IMR-90 (cell line): ENCODE results near the gene CIAO2A. TPM values are rescaled to one million over a fixed set of nuclear protein-coding genes. Genes with fewer than 3 reads are reported as not detected.
A peak's percentile ranks its signal among the peaks of the same experiment; 100 is the strongest.

Experiments
- ATAC-seq: fragments of 200-7000 bp; cut with Tn5 transposase; 2 replicates; pipeline ENCODE4 v1.9.1; 2020; ENCODE audit warnings: low read depth, mild to moderate bottlenecking, moderate library complexity
- BruUV-seq: library from RNA; stranded (reverse); fragments of 400-500 nt; replicated peaks from 2 replicates; lab custom pipeline; 2021; lab: Mats Ljungman, UMichigan
- CTCF ChIA-PET: fragments of 300-600 bp; formaldehyde crosslinking; extraction: SDS; loops from one replicate; lab custom pipeline; 2021; ENCODE audit warnings: antibody characterized with exemption; lab: Yijun Ruan, JAX
- POLR2A ChIA-PET: fragments of 300-600 bp; sonication (Branson Sonifier 250); formaldehyde crosslinking; loops from one replicate; lab custom pipeline; 2022; ENCODE audit warnings: antibody characterized with exemption; ENCODE audit not compliant: unreplicated experiment; lab: Charles Lee
- DNase-seq: peaks from one replicate; pipeline ENCODE4 v3.0.0; 2013
- H2AFZ ChIP-seq: replicated peaks from 2 replicates; pipeline ENCODE3; 2013; ENCODE audit warnings: low read length, mild to moderate bottlenecking; ENCODE audit not compliant: poor library complexity
- H2AK5ac ChIP-seq: 2 replicates; pipeline ENCODE4 v1.6.1; 2013; ENCODE audit warnings: low read depth, low read length, inconsistent platforms
- H2AK9ac ChIP-seq: replicated peaks from 2 replicates; pipeline ENCODE3; 2013; ENCODE audit warnings: mild to moderate bottlenecking, low read depth, low read length, moderate library complexity; ENCODE audit not compliant: poor library complexity
- H2BK120ac ChIP-seq: 2 replicates; pipeline ENCODE4 v1.6.1; 2013; ENCODE audit warnings: low read depth, low read length, inconsistent platforms
- H2BK15ac ChIP-seq: 3 replicates; pipeline ENCODE4 v1.6.1; 2013; ENCODE audit warnings: low read depth, low read length, inconsistent platforms
- H2BK20ac ChIP-seq: 2 replicates; pipeline ENCODE4 v1.6.1; 2013; ENCODE audit warnings: low read depth, mild to moderate bottlenecking, inconsistent platforms, low read length, moderate library complexity
- H2BK5ac ChIP-seq: 2 replicates; pipeline ENCODE4 v1.6.1; 2013; ENCODE audit warnings: mild to moderate bottlenecking, low read depth, low read length, inconsistent platforms; ENCODE audit not compliant: poor library complexity, severe bottlenecking
- H3K14ac ChIP-seq: replicated peaks from 2 replicates; pipeline ENCODE4 v1.6.1; 2013; ENCODE audit warnings: low read depth, low read length, inconsistent platforms
- H3K18ac ChIP-seq: 2 replicates; pipeline ENCODE4 v1.6.1; 2013; ENCODE audit warnings: low read depth, low read length, control low read depth
- H3K23ac ChIP-seq: 2 replicates; pipeline ENCODE4 v1.6.1; 2013; ENCODE audit warnings: low read depth, low read length, inconsistent platforms
- H3K27ac ChIP-seq: 2 replicates; pipeline ENCODE4 v1.5.1; 2013; ENCODE audit warnings: mild to moderate bottlenecking, control low read depth, low read length; ENCODE audit not compliant: insufficient read depth
- H3K27me3 ChIP-seq: 2 replicates; pipeline ENCODE4 v1.6.1; 2013; ENCODE audit warnings: low read length; ENCODE audit not compliant: control insufficient read depth, insufficient read depth
- H3K36me3 ChIP-seq: 2 replicates; pipeline ENCODE4 v1.6.1; 2013; ENCODE audit warnings: low read length, mixed read lengths; ENCODE audit not compliant: control insufficient read depth, insufficient read depth
- H3K4ac ChIP-seq: 2 replicates; pipeline ENCODE4 v1.6.1; 2013; ENCODE audit warnings: low read depth, low read length, inconsistent platforms
- H3K4me1 ChIP-seq: 2 replicates; pipeline ENCODE4 v1.6.1; 2013; ENCODE audit warnings: low read length, mixed read lengths; ENCODE audit not compliant: control insufficient read depth, insufficient read depth
- H3K4me2 ChIP-seq: 2 replicates; pipeline ENCODE4 v1.6.1; 2013; ENCODE audit warnings: low read depth, mild to moderate bottlenecking, control low read depth, low read length, moderate library complexity
- H3K4me3 ChIP-seq: 2 replicates; pipeline ENCODE4 v1.5.1; 2013; ENCODE audit warnings: low read depth, mild to moderate bottlenecking, control low read depth, low read length, moderate library complexity; ENCODE audit not compliant: insufficient read depth
- H3K56ac ChIP-seq: 2 replicates; pipeline ENCODE4 v1.6.1; 2013; ENCODE audit warnings: low read length, inconsistent platforms; ENCODE audit not compliant: insufficient read depth; ENCODE audit errors: extremely low read depth
- H3K79me1 ChIP-seq, 2 experiments: 2 replicates each; pipeline ENCODE4 v1.6.1; 2013; ENCODE audit warnings: low read length in 2 of 2, inconsistent platforms in 1 of 2, low read depth in 1 of 2
- H3K9ac ChIP-seq: 2 replicates; pipeline ENCODE4 v1.6.1; 2013; ENCODE audit warnings: low read depth, low read length, control low read depth
- H3K9me1 ChIP-seq: 2 replicates; pipeline ENCODE4 v1.6.1; 2013; ENCODE audit warnings: low read length, inconsistent platforms; ENCODE audit not compliant: insufficient read depth
- H3K9me3 ChIP-seq: 2 replicates; pipeline ENCODE4 v1.6.1; 2013; ENCODE audit warnings: low read length; ENCODE audit not compliant: control insufficient read depth, insufficient read depth
- H4K20me1 ChIP-seq: 2 replicates; pipeline ENCODE4 v1.6.1; 2013; ENCODE audit warnings: low read length, inconsistent platforms; ENCODE audit not compliant: insufficient read depth
- H4K5ac ChIP-seq: 2 replicates; pipeline ENCODE4 v1.6.1; 2013; ENCODE audit warnings: mild to moderate bottlenecking, low read depth, low read length, control low read depth
- H4K8ac ChIP-seq, 2 experiments: 2 replicates each; pipeline ENCODE4 v1.6.1; 2013; ENCODE audit warnings: low read depth in 2 of 2, low read length in 2 of 2, control low read depth in 1 of 2, inconsistent platforms in 1 of 2
- H4K91ac ChIP-seq: 2 replicates; pipeline ENCODE4 v1.6.1; 2013; ENCODE audit warnings: low read depth, low read length, inconsistent platforms; ENCODE audit not compliant: insufficient read depth
- CEBPB ChIP-seq: IDR thresholded peaks from 2 replicates; pipeline ENCODE4 v1.6.1; 2012; ENCODE audit warnings: low read depth, low read length, improper control_type of control experiment
- CTCF ChIP-seq: conservative IDR thresholded peaks from 2 replicates; pipeline ENCODE4 v1.5.1; 2012; ENCODE audit warnings: mild to moderate bottlenecking, low read depth, low read length, improper control_type of control experiment
- MAZ ChIP-seq: IDR thresholded peaks from 2 replicates; pipeline ENCODE4 v1.6.1; 2012; ENCODE audit warnings: low read depth, mild to moderate bottlenecking, low read length, improper control_type of control experiment, moderate library complexity, borderline replicate concordance
- RAD21 ChIP-seq: IDR thresholded peaks from 2 replicates; pipeline ENCODE4 v1.6.1; 2012; ENCODE audit warnings: low read length, improper control_type of control experiment
- SMC3 ChIP-seq: fragments of 150-350 bp; IDR thresholded peaks from 2 replicates; pipeline ENCODE4 v1.6.1; 2016; ENCODE audit warnings: low read depth, mild to moderate bottlenecking, antibody characterized with exemption, low read length, moderate library complexity
- WGBS, 2 experiments: methylation state at CpG; one replicate each; pipeline versions ENCODE4 v1.1.5 to v1.1.7; 2013; ENCODE audit warnings: missing lambda C conversion rate in 2 of 2; ENCODE audit not compliant: insufficient read length in 1 of 2; ENCODE audit errors: extremely low coverage in 2 of 2; 5-methylcytosine and 5-hydroxymethylcytosine counted together
- dilution Hi-C: fragments of 300-500 bp; cut with HindIII; formaldehyde crosslinking; loops from one replicate; pipeline ENCODE4 v1.14.3; 2018; ENCODE audit warnings: low sequenced_read_pairs; ENCODE audit not compliant: unreplicated experiment
- in situ Hi-C: fragments of 300-500 bp; cut with MboI; formaldehyde crosslinking; loops from 3 replicates; pipeline ENCODE4 v1.14.3; 2019; ENCODE audit warnings: low sequenced_read_pairs, inconsistent platforms, mixed read lengths
- intact Hi-C: fragments of 100-400 bp; cut with micrococcal nuclease; formaldehyde crosslinking; loops from 2 replicates; pipeline ENCODE4 v1.10.0; 2022
- polyA plus RNA-seq, 3 experiments: library from polyadenylated mRNA; depleted of rRNA; stranded (reverse); fragments of >200 nt; gene quantifications; 2 replicates each; pipeline ENCODE4 v1.2.3, GENCODE V29; 2012; ENCODE audit warnings: low replicate concordance in 1 of 3
- total RNA-seq: library from RNA; depleted of rRNA; stranded (reverse); fragments of >200 nt; gene quantifications from 2 replicates; pipeline ENCODE4 v1.2.3, GENCODE V29; 2012

The CIAO2A gene
- total and polyA plus RNA-seq, 2 of the 4 experiments (the other 2 are of a cell fraction): 36.7 to 38.3 TPM

GRCh38 chr15:64046421-64047153 lies 47.1 kb downstream of the CIAO2A start, which contains the start of gene DAPK2:
Gene DAPK2, minus strand, starts transcription at chr15:64046485. Its CDS starts 6,224 bp downstream, at chr15:64040261.
- peak within 1 kb of the TSS; percentile 48; the same call in 1 of the 3 replicates for H2BK15ac ChIP-seq
- peak within 1 kb of the TSS; percentile 77 for H3K4me2 ChIP-seq
- peak within 1 kb of the TSS; percentile 52; the same call in 1 of the 2 replicates for H2BK120ac ChIP-seq
- BruUV-seq: no TSS peak
- H3K56ac ChIP-seq: 0 out of 2 replicates have a peak within 1 kb of the TSS, but pooled peaks have one; percentile 30
- peak within 1 kb of the TSS; percentile 54 for H3K9ac ChIP-seq
- peaks cover 1% of the 10 kb centered on the region; the same call in 1 of the 2 replicates for H3K4me1 ChIP-seq
- no peak within 1 kb of the TSS for H3K18ac ChIP-seq
- no peak within 1 kb of the TSS for H2BK20ac ChIP-seq
- POLR2A ChIA-PET: no interaction called here
- TF ChIP-seq SMC3 (peak; percentile 75), CTCF (peak; percentile 78), MAZ (no peak), CEBPB (no peak), RAD21 (peak; percentile 68)
- intact Hi-C loops (loop anchor here (1.0 to 5.0 kb wide), 3 partner anchors 155 to 294 kb away; partner anchors contain the start of gene HERC1), in situ Hi-C loops (loop anchor here (25.0 kb wide), 1 partner anchor 184 kb away; no protein-coding TSS in a partner anchor), dilution Hi-C loops (no loop called here)
- H3K27me3 ChIP-seq: peaks cover 40% of the 10 kb centered on the region
- no peak within 1 kb of the TSS for H3K27ac ChIP-seq
- no peaks in the 10 kb centered on the region for H3K36me3 ChIP-seq
- ATAC-seq: peak; percentile 99
- peak within 1 kb of the TSS; percentile 44 for H3K4me3 ChIP-seq
- H3K9me3 ChIP-seq: no peaks in the 10 kb centered on the region
- peak within 1 kb of the TSS; percentile 90 for H2AFZ ChIP-seq
- H2AK5ac ChIP-seq: peak within 1 kb of the TSS; percentile 12; the same call in 1 of the 2 replicates
- H4K5ac ChIP-seq: no peak within 1 kb of the TSS; the same call in 1 of the 2 replicates
- CTCF ChIA-PET: interaction anchor here (0.6 to 1.7 kb wide), 15 partner anchors 8 to 305 kb away, joined by 3 to 12 read pairs (median 3); no protein-coding TSS in a partner anchor
- H3K79me1 ChIP-seq: no peaks in the 10 kb centered on the region
- H4K8ac ChIP-seq: peak within 1 kb of the TSS in 1 of 2 experiments; percentile 35; a peak in 1 of 4 replicates
- no peak within 1 kb of the TSS for H4K91ac ChIP-seq
- peak; percentile 34 for DNase-seq
- no peaks in the 10 kb centered on the region; the same call in 1 of the 2 replicates for H4K20me1 ChIP-seq
- peak within 1 kb of the TSS; percentile 82 for H3K23ac ChIP-seq
- no peak within 1 kb of the TSS for H2BK5ac ChIP-seq
- peak within 1 kb of the TSS; percentile 81 for H2AK9ac ChIP-seq
- 1% methylated on average over 20 of the region's 50 CpGs; no CpG with 5 or more reads in 1 of the 2 experiments for WGBS, 2 experiments
- H3K9me1 ChIP-seq: 0 out of 2 replicates have a peak, but pooled peaks cover 2% of the 10 kb centered on the region
- peak within 1 kb of the TSS; percentile 33; the same call in 1 of the 2 replicates for H3K14ac ChIP-seq
- peak within 1 kb of the TSS; percentile 54; the same call in 1 of the 2 replicates for H3K4ac ChIP-seq
